HEK293T (cell line): ENCODE measurements around the gene DOLPP1.

ENCODE experiments used
- CTCF ChIA-PET: fragments of 350-600 bp; formaldehyde crosslinking; extraction: SDS; loops from one replicate; lab custom pipeline; 2021; ENCODE audit warnings: antibody characterized with exemption, inconsistent platforms; lab: Yijun Ruan, JAX
- POLR2A ChIA-PET: fragments of 350-600 bp; formaldehyde crosslinking; extraction: SDS; loops from one replicate; lab custom pipeline; 2020; ENCODE audit warnings: antibody characterized with exemption, inconsistent platforms; lab: Yijun Ruan, JAX
- DNase-seq: peaks from one replicate; pipeline ENCODE4 v3.0.0; 2012; ENCODE audit warnings: mixed read lengths; ENCODE audit errors: extremely low spot score
- ARNT ChIP-seq: fragments of 450-650 bp; IDR thresholded peaks from 2 replicates; pipeline ENCODE4 v1.6.1; 2017; ENCODE audit warnings: mild to moderate bottlenecking
- BHLHE40 ChIP-seq: fragments of 450-650 bp; IDR thresholded peaks from 2 replicates; pipeline ENCODE4 v1.6.1; 2016; ENCODE audit warnings: mild to moderate bottlenecking, moderate library complexity, borderline replicate concordance
- CTBP1 ChIP-seq: fragments of 450-650 bp; IDR thresholded peaks from 2 replicates; pipeline ENCODE4 v1.6.1; 2016; ENCODE audit warnings: borderline replicate concordance
- ELF4 ChIP-seq: fragments of 450-650 bp; IDR thresholded peaks from 2 replicates; pipeline ENCODE4 v1.6.1; 2017; ENCODE audit warnings: antibody characterized with exemption
- FOXA1 ChIP-seq: fragments of 450-650 bp; IDR thresholded peaks from 2 replicates; pipeline ENCODE4 v1.6.1; 2016; ENCODE audit warnings: mild to moderate bottlenecking
- FOXK2 ChIP-seq: fragments of 450-650 bp; IDR thresholded peaks from 2 replicates; pipeline ENCODE4 v1.6.1; 2016; ENCODE audit warnings: mild to moderate bottlenecking
- FOXM1 ChIP-seq: fragments of 450-650 bp; IDR thresholded peaks from 2 replicates; pipeline ENCODE4 v1.6.1; 2017; ENCODE audit warnings: mild to moderate bottlenecking, borderline replicate concordance
- HDGF ChIP-seq: fragments of 450-650 bp; IDR thresholded peaks from 2 replicates; pipeline ENCODE4 v1.6.1; 2017; ENCODE audit warnings: antibody characterized with exemption, borderline replicate concordance
- L3MBTL2 ChIP-seq: fragments of 450-650 bp; conservative IDR thresholded peaks from 2 replicates; pipeline ENCODE4 v1.6.1; 2016; ENCODE audit warnings: mild to moderate bottlenecking
- LEF1 ChIP-seq: fragments of 450-650 bp; IDR thresholded peaks from 2 replicates; pipeline ENCODE4 v1.6.1; 2017; ENCODE audit warnings: mild to moderate bottlenecking, borderline replicate concordance
- NFRKB ChIP-seq: fragments of 450-650 bp; IDR thresholded peaks from 2 replicates; pipeline ENCODE4 v1.6.1; 2016; ENCODE audit warnings: mild to moderate bottlenecking, moderate library complexity
- SP1 ChIP-seq: fragments of 450-650 bp; IDR thresholded peaks from 2 replicates; pipeline ENCODE4 v1.6.1; 2017
- SUZ12 ChIP-seq: fragments of 450-650 bp; IDR thresholded peaks from 2 replicates; pipeline ENCODE4 v1.6.1; 2016; ENCODE audit warnings: mild to moderate bottlenecking
- TARDBP ChIP-seq: fragments of 450-650 bp; IDR thresholded peaks from 2 replicates; pipeline ENCODE4 v1.6.1; 2016
- ZNF384 ChIP-seq: fragments of 450-650 bp; IDR thresholded peaks from 2 replicates; pipeline ENCODE4 v1.6.1; 2016
- TF ChIP-seq, protein P1 (sequence below): fragments of 450-650 bp; IDR thresholded peaks from 2 replicates; pipeline ENCODE4 v1.6.1; 2016

Gene DOLPP1

DNA sequence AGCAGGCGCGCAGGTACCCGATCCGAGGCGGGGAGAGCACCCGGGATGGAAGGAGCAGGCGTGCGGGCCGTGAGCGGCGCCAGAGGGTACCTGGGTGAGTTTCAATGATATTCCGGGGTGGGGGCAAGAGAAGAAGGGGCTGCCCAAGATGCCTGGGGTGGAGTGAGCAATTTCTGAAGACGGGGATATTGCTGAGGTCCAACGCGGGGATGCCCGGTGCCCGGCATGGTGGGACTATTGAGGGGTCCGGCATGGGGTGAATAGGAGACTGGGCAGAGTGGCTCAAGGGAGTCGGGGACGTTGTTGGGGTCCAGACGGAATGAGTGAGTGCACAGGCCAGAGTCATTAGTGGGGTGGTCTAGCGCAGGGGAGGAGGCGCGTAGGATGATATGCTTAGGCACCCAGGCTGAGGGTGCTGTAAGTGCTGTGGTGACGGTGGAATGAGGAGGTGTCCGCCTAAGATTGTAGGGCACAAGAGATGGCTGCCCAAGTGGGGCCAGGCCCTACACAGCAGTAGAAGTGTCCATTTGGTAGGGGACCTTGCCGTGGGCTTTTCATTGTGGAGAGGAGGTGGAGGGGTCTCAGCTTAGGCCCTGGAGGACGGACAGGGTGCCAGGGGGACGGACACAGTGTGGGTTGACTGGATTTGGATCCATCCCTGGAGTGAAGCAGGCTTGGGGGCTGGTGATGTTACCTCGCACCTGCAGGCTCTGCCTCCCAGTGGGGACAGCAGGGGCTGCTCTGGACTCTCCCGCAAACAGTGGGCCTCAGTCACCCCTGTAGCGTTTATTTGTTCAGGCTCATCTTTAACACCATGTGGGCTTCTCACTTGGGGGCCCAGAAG is 43.8 kb upstream of the DOLPP1 start:
- no peak for TF ChIP-seq SP1
- no peak for TF ChIP-seq NFRKB
- no peak for TF ChIP-seq L3MBTL2
- no peak for TF ChIP-seq LEF1
- no peak for TF ChIP-seq TARDBP
- TF ChIP-seq SUZ12, result no peak
- no peak for TF ChIP-seq FOXK2
- TF ChIP-seq FOXA1, result no peak
- no peak for TF ChIP-seq ZNF384
- no peak for TF ChIP-seq ELF4
- no peak for TF ChIP-seq BHLHE40
- TF ChIP-seq, protein P1, sequence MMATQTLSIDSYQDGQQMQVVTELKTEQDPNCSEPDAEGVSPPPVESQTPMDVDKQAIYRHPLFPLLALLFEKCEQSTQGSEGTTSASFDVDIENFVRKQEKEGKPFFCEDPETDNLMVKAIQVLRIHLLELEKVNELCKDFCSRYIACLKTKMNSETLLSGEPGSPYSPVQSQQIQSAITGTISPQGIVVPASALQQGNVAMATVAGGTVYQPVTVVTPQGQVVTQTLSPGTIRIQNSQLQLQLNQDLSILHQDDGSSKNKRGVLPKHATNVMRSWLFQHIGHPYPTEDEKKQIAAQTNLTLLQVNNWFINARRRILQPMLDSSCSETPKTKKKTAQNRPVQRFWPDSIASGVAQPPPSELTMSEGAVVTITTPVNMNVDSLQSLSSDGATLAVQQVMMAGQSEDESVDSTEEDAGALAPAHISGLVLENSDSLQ, result no peak
- TF ChIP-seq HDGF, result no peak
- TF ChIP-seq ARNT, result no peak
- no peak for TF ChIP-seq CTBP1
- no peak for TF ChIP-seq FOXM1
- ChIA-PET POLR2A (interaction anchor here (0.6 to 1.4 kb wide), 12 partner anchors 9 to 591 kb away, joined by 3 to 10 read pairs (median 3); partner anchors contain the start of genes DOLPP1, ENDOG and SH3GLB2), CTCF (interaction anchor here (1.0 kb wide), 2 partner anchors 8 to 14 kb away, joined by 3 read pairs; no protein-coding TSS in a partner anchor)
- no peak for DNase-seq

DNA sequence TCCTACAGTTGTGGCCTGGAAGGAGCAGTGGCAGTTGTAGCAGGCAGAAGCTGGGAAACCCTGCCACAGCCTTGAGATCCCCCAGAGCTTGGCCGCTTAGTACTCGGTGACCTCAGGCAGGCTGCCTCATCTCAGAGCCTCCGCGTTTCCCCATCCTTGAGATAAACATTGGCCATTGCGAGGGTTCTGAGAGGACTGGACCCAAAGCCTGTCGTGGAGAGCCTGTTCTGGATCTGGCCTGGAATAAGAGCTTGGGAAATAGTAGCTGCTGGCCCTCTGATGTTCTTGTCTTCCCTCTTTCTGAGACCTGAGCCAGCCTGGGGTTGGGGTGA is 43.2 kb upstream of the DOLPP1 start:
- CTCF ChIA-PET, result interaction anchor here (1.0 kb wide), 1 partner anchor 15 kb away, joined by 3 read pairs; no protein-coding TSS in a partner anchor
- DNase-seq, result no peak
- TF ChIP-seq LEF1 (no peak), ARNT (no peak), ZNF384 (no peak), L3MBTL2 (no peak), BHLHE40 (no peak)
- POLR2A ChIA-PET, result interaction anchor here (0.8 to 1.1 kb wide), 4 partner anchors 9 to 44 kb away, joined by 3 to 4 read pairs (median 4); partner anchors contain the start of genes DOLPP1 and SH3GLB2

DNA sequence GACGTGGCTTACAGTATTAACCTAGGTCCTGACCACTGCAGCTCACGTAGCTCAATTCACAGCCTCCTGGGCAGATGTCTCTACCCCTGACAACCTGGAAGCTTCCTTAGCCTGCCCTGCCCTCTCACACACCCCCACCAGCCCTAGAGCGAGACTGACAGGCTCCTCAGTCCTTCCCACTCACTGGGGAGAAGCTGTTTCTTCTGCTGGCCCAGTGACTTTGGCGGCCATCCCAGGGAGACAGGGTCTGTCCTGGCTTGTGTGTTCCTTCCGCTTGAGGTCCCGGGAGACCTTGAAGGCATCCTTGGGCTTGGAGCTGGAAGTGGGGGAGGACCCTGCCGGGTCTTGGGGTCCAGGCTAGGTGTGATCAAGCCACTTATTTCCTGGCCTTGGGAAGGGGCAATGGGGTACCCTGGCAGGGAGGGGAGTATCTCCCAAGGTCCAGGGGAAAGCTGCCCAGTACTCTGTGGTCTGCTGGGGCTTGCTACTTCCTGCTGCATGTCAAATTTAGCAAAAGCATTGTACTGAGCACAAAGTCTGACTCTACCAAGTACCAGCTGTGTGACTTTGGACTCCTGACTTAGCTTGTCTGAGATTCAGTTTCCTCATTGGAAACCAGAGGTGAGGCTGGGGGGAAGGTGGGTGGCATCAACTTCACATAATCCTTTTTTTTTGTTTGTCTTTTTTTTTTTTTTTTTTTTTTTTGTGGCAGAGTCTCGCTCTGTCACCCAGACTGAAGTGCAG is 42.6 kb upstream of the DOLPP1 start:
- no peak for DNase-seq
- ChIA-PET CTCF (interaction anchor here (1.0 kb wide), 1 partner anchor 15 kb away, joined by 3 read pairs; no protein-coding TSS in a partner anchor), POLR2A (interaction anchor here (0.8 to 1.1 kb wide), 5 partner anchors 10 to 43 kb away, joined by 3 to 4 read pairs (median 3); partner anchors contain the start of genes DOLPP1 and SH3GLB2)
- no peak for TF ChIP-seq NFRKB
- TF ChIP-seq TARDBP, result no peak
- TF ChIP-seq BHLHE40, result no peak

DNA sequence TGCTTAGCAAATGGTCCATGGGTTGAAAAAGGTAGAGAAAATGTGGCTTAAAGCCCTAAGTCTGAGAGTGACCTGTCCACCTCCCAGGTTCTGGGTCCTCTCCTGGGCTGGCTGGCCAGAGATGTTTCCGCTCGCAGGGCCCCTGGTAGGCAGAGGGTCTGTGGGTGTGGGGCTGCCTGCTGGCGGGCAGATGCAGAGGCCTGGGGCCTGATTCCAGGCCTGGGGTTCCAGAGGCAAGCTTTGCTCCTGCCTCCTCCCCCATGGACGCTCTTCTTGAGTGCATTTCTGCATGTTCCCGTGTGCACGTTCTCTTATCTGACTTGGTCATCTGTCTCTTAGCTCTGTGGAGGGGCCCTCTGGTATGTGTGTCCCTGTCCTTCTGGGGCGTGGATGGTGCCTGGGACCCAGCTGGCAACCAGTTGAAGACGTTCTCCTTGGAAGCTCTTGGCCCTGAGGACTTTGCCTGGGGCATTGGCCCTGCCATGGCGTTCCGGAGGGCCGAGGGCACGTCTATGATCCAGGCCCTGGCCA is 40.7 kb upstream of the DOLPP1 start:
- POLR2A ChIA-PET, result no interaction called here

DNA sequence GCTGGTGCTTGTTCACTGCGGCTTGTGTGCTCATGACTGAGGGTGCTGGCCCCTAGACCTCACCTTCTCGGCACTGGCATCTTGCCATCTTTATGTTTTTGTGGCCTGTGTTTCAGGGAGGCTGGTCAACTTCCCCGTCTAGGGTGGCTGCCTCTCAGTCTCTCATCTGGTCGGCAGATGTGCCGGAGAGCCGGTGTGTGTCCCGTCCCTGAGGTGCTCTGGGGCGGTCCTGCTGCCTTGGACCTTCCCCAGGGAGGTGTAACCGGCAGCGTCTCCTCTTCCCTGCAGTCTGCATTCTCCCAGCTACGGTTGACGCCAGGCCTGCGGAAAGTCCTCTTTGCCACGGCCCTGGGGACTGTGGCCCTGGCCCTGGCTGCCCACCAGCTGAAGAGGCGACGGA is 38.9 kb upstream of the DOLPP1 start:
- POLR2A ChIA-PET, result no interaction called here
- DNase-seq, result no peak
- TF ChIP-seq ELF4 (no peak), ZNF384 (no peak), HDGF (no peak), ARNT (no peak), SP1 (no peak), FOXA1 (no peak), CTBP1 (no peak), LEF1 (no peak), SUZ12 (no peak), TARDBP (no peak), FOXM1 (no peak), FOXK2 (no peak), L3MBTL2 (no peak), BHLHE40 (no peak), NFRKB (no peak)
- TF ChIP-seq, protein P1, result no peak
- CTCF ChIA-PET, result no interaction called here

More for the DNA sequence above, 40.7 kb upstream of the DOLPP1 start:
- TF ChIP-seq NFRKB (no peak), ZNF384 (no peak), TARDBP (no peak), LEF1 (no peak), BHLHE40 (no peak), SUZ12 (no peak), FOXA1 (no peak), ARNT (no peak), ELF4 (no peak), FOXM1 (no peak), L3MBTL2 (no peak), SP1 (no peak), HDGF (no peak), CTBP1 (no peak), FOXK2 (no peak)
- TF ChIP-seq, protein P1, result no peak
- CTCF ChIA-PET, result no interaction called here
- DNase-seq, result no peak
